ENCODE measurements around the gene RELN. TPM values are rescaled to one million over a fixed set of nuclear protein-coding genes. Genes with fewer than 3 reads are reported as not detected.
A peak's percentile ranks its signal among the peaks of the same experiment; 100 is the strongest.

RELN gene
- total and polyA plus RNA-seq, 2 of the 13 experiments (the other 11 are each of a cell fraction or from before 2014, with no cell fraction given), result 315 to 332 TPM

- H3K9me3 ChIP-seq (ENCODE audit: low read length), result no peaks in the 10 kb centered on the region
- no peak overlapping the region for H3K4me2 ChIP-seq (ENCODE audit: low read depth, low read length)
- no peak overlapping the region for H2AFZ ChIP-seq (ENCODE audit: low read length)
- no peak overlapping the region for H3K9ac ChIP-seq (ENCODE audit: insufficient read depth, low read depth, low read length)
- H3K4me3 ChIP-seq (replicated peaks in 1 of 3; ENCODE audit: insufficient read depth in 1 of 3, low read depth in 2 of 3, low read length in 3 of 3), result no peak overlapping the region
- ChIA-PET POLR2A (no interaction called here), CTCF (ENCODE audit: low intra/inter-chr PET ratio, low total read pairs) (no interaction called here)
- no peaks in the 10 kb centered on the region for H3K4me1 ChIP-seq (ENCODE audit: insufficient read depth, low read length)
- peak; percentile 28; the same call in 1 of the 3 replicates for ATAC-seq
- no TSS peak for BruUV-seq (replicated peaks)
- FAIRE-seq, result no peak
- 60% methylated on average over 2 of the region's 2 CpGs for WGBS (ENCODE audit: low lambda C conversion rate)
- H4K20me1 ChIP-seq (ENCODE audit: insufficient read depth, low read length), result no peaks in the 10 kb centered on the region
- peaks cover 4% of the 10 kb centered on the region for H3K79me2 ChIP-seq (ENCODE audit: insufficient read depth, low read length)
- H3K27me3 ChIP-seq (ENCODE audit: control insufficient read depth in 1 of 2, insufficient read depth in 2 of 2, low read length in 2 of 2), result no peaks in the 10 kb centered on the region
- in situ Hi-C loops (cut with HindIII; ENCODE audit: extremely low pct_ligation_motif_present, low pct_unique_long_range_greater_than_20kb), result no loop called here
- intact Hi-C loops (cut with micrococcal nuclease; ENCODE audit: unreplicated experiment), result no loop called here
- no peak for DNase-seq (ENCODE audit: low spot score)
- H3K36me3 ChIP-seq (replicated peaks in 1 of 2; ENCODE audit: control insufficient read depth in 1 of 2, insufficient read depth in 2 of 2, low read length in 2 of 2), result peaks cover 1 to 26% of the 10 kb centered on the region in 2 experiments; a peak in 4 of 5 replicates
- H3K27ac ChIP-seq (ENCODE audit: extremely low read length, insufficient read depth, low read length), result no peak overlapping the region
- TF ChIP-seq, protein P1, sequence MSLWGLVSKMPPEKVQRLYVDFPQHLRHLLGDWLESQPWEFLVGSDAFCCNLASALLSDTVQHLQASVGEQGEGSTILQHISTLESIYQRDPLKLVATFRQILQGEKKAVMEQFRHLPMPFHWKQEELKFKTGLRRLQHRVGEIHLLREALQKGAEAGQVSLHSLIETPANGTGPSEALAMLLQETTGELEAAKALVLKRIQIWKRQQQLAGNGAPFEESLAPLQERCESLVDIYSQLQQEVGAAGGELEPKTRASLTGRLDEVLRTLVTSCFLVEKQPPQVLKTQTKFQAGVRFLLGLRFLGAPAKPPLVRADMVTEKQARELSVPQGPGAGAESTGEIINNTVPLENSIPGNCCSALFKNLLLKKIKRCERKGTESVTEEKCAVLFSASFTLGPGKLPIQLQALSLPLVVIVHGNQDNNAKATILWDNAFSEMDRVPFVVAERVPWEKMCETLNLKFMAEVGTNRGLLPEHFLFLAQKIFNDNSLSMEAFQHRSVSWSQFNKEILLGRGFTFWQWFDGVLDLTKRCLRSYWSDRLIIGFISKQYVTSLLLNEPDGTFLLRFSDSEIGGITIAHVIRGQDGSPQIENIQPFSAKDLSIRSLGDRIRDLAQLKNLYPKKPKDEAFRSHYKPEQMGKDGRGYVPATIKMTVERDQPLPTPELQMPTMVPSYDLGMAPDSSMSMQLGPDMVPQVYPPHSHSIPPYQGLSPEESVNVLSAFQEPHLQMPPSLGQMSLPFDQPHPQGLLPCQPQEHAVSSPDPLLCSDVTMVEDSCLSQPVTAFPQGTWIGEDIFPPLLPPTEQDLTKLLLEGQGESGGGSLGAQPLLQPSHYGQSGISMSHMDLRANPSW (CRISPR knock-in tag; IDR thresholded peaks at IDR 0.05; ENCODE audit: borderline replicate concordance), result no peak
Measured at GRCh38 chr7:103955985-103956384, 33.5 kb downstream of the RELN start.

- no TSS peak for BruUV-seq (replicated peaks)
- Histone ChIP-seq H3K27ac (ENCODE audit: extremely low read length, insufficient read depth, low read length) (no peak overlapping the region), H3K79me2 (ENCODE audit: insufficient read depth, low read length) (peaks cover 2% of the 10 kb centered on the region), H3K9ac (ENCODE audit: insufficient read depth, low read depth, low read length) (no peak overlapping the region), H3K4me3 (replicated peaks in 1 of 3; ENCODE audit: insufficient read depth in 1 of 3, low read depth in 2 of 3, low read length in 3 of 3) (no peak overlapping the region), H2AFZ (ENCODE audit: low read length) (no peak overlapping the region), H3K9me3 (ENCODE audit: low read length) (no peaks in the 10 kb centered on the region), H3K4me2 (ENCODE audit: low read depth, low read length) (no peak overlapping the region), H3K36me3 (replicated peaks in 1 of 2; ENCODE audit: control insufficient read depth in 1 of 2, insufficient read depth in 2 of 2, low read length in 2 of 2) (peaks cover under 1 to 17% of the 10 kb centered on the region in 2 experiments; a peak in 4 of 5 replicates), H4K20me1 (ENCODE audit: insufficient read depth, low read length) (no peaks in the 10 kb centered on the region), H3K27me3 (ENCODE audit: control insufficient read depth in 1 of 2, insufficient read depth in 2 of 2, low read length in 2 of 2) (no peaks in the 10 kb centered on the region), H3K4me1 (ENCODE audit: insufficient read depth, low read length) (no peaks in the 10 kb centered on the region)
- WGBS (ENCODE audit: low lambda C conversion rate), result 58% methylated on average over 1 of the region's 1 CpG
- POLR2A ChIA-PET, result no interaction called here
- FAIRE-seq (no peak), ATAC-seq (no peak), DNase-seq (ENCODE audit: low spot score) (no peak)
- in situ Hi-C loops (cut with HindIII; ENCODE audit: extremely low pct_ligation_motif_present, low pct_unique_long_range_greater_than_20kb) (no loop called here), intact Hi-C loops (cut with micrococcal nuclease; ENCODE audit: unreplicated experiment) (no loop called here)
- CTCF ChIA-PET (ENCODE audit: low intra/inter-chr PET ratio, low total read pairs), result no interaction called here
- no peak for TF ChIP-seq IRF2 (CRISPR knock-in tag; IDR thresholded peaks at IDR 0.05)
Measured at GRCh38 chr7:103952408-103952807, 37.0 kb downstream of the RELN start.
